TTC549 (cell line): ENCODE data around the gene ARHGEF1.
"Not testable (repeated sequence)": the region's sequence is repeated elsewhere in the genome, so short reads cannot be mapped to it uniquely, and the experiment has no call there.

Experiments used
- FAIRE-seq: peaks from 2 replicates; lab custom pipeline; 2012; peaks lifted over from hg19 to GRCh38; lab: Jason Lieb, UNC

The ARHGEF1 gene

DNA sequence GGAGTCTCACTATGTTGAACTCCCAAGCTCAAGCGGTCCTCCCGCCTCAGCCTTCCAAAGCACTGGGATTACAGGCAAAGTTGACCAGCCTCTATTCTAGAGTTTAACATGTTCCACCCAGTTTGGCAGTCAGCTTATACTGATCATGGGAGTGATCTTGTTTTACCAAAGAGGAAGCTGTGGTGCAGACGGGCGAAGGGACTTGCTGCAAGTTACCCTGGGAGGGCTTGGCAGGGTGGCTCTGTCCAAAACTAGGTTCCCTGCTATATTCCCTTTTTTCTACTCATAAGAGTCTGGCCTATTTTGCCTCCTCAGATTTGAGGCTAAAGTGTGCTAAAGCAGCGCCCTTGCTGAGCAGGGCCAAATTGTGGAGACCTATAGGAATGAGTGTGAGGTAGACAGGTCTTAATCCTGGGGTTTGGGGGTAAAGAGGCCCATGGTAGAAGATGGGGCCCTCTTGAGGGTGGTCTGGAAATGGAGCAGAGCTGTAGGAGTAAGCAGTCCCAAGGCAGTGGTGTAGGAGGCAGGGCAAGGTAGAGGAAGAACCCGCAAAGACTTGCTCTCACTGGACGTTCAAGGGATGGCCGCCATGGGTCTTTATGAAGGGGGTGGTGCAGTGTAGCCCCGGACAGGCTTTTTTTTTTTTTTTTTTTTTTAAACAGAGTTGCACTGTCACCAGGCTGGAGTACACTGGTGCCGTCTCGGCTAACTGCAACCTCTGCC is 19.6 kb upstream of the ARHGEF1 start:
- no peak for FAIRE-seq

DNA sequence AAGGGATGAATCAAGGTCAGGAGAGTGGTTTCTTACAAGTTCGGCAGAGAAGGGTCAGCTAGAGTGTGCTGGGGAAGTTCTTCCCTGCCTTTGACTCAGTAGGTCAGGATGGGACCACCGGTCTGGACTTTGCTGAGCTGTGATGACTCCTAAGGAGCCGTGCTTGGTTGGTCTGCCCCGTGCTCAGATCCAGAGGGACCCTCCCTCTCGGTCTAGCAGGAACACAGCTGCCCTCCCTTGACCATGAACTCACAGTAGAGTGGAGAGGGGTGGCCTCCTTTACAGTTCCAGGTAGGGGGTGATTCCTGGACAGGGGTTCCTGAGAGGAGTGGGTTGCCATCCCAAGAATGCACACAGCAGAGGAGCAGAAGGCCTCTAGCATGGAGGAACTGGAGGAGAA is 18.6 kb upstream of the ARHGEF1 start:
- FAIRE-seq = no peak

DNA sequence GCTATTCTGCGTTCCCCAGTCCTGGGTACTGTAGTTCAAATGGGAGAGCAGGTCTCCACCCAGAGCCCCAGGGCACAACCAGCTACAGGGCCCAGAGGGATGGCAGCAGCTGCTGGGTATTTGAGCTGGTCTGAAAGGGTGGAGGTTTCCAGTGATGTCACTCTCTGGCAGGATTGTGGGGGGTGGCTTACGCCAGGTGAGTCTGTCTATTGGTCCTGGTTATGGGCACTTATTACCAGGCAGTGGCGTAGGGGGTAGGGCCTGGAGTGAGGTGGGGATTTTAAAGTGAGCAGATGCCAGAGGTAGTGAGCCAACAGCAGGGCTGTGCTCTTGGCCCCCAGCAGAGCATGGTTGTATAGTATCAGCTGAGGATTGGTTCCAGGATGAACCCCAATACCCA is 16.7 kb upstream of the ARHGEF1 start:
- FAIRE-seq = no peak

DNA sequence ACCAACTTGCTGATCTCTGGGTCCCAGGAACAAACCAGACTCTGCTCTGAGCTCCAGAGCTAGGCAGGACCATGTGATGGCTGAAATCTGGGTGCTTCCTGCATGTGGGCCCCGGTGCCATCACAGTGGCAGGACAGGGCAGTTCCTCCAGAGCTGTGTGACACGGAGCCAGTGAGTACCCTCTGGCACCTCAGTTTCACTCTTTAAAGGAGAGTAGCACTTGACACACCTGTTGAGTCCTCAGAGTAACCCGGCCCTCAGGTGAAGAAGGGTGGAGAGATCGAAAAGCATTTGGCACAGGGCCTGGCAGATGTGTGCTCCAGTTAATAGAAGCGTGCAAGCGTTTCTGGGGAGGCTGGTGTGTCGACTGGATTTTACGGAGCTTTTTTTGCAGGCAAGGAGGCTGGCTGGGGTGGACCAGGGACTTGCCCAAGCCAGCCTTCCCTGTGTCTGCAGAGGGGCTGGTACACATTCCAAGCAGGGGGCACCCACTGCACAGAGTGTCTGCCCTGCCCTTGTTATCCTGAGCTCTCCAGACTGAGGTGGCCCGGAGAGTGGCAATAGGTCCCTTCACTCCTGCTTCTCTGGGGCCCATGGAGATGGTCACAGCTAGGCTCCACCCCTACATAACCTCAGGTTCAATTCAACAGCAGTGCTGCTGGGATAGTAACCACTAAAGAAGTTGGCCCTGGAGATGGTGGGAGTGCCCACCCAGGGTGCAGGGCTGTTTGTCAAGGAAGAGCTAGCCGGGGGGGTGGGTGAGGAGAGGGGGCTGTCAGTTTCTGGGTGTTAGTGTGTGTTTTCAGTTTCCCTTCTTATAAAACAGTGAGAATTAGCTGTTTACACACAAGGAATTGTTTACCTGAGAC is 14.6 kb upstream of the ARHGEF1 start:
- no peak for FAIRE-seq

DNA sequence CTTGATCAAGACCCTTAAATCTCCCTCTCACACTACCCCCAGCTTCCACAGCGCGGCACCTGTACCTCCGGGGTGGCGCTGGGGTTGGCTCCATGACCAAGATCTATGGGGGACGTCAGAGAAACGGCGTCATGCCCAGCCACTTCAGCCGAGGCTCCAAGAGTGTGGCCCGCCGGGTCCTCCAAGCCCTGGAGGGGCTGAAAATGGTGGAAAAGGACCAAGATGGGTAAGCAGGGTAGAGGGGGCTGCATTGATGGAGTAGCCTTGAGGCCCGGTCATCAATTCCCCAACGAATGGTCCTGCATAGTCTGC is 14.0 kb upstream of the ARHGEF1 start:
- no peak for FAIRE-seq

DNA sequence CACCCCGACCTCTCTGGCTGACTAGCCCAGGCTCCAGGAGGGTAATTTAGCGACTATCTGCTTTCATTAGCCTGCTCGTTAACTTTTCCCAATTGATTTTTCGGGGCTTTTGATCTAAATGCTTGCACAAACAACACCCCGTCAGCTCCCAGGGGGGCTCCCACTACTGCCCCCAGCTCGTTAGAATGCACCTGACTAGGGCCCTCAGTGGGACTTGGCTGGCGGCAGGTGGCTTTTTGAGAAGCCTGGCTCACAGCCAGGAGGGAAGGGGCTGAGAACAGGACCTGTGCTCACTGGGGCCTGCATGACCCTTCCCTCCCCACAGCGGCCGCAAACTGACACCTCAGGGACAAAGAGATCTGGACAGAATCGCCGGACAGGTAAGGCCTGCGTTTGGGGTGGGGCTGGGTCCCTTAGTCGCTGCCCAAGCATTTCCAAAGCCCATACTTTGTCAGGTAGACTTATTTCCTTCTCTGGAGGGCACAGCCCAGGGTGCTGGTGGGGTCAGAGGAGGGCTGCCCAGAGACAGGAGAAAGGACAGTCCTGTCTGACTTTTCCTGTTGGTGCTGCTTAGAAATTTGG is 13.5 kb upstream of the ARHGEF1 start:
- no peak for FAIRE-seq

DNA sequence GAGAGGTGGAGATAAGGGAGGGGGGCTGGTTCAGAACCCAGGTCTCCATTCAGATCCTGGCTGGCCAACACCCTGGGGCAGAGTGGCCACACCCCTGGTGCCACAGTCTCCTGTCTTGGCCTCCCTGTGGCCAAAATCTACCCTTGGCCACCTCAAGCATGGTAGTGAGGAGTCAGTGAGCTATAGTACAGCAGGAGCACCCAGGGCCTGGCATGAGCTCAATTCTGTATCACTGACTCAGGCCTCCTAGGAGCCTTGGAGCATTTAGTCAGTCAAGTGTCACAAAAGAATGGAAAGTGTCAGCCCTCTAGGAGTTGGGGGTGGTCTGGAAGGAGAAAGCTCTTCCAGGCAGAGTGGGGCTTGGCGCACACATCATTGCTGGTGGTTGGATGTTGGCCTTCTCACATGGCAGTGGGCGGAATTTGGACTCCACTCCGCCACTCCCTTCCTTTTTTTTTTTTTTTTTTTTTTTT is 12.5 kb upstream of the ARHGEF1 start:
- peak; percentile 26 for FAIRE-seq

DNA sequence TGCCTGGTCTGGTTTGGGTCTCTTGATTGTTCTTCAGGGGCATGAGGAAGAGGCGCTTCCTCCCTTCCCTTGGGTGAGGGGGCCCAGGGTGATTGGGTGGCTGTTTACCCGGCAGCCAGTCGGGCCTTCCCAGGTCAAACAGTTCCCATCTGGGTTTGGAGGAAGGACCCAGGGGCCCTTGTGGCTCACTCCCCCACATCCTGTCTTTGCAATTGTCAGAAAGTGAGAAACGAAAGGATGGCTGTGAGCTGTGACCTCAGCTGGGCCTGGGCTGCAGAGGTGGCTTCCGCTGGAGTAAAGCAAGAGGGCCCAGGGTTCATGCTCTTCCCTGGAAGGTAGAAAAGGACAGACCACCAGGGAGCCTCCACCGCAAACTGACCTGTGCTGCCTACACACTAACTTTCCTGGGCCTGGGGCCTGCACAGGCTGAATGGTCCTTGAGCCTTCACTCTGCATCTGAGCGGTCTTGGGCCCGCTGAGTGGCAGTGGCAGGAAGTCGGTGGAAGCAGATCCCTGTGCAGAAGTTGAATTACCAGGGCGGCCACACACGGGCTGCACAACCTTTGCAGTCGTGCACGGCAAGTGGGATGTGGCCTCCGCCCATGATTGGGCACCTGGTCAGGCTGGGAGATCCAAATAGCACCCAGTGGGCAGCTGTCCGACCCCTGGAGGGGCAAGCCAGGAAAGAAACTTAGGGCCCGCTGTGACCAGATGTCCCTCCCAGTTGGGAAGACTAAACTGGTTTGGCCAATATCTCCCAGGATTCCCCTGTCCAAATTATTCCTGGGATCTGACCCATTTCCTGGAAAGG is 11.2 kb upstream of the ARHGEF1 start:
- no peak for FAIRE-seq

DNA sequence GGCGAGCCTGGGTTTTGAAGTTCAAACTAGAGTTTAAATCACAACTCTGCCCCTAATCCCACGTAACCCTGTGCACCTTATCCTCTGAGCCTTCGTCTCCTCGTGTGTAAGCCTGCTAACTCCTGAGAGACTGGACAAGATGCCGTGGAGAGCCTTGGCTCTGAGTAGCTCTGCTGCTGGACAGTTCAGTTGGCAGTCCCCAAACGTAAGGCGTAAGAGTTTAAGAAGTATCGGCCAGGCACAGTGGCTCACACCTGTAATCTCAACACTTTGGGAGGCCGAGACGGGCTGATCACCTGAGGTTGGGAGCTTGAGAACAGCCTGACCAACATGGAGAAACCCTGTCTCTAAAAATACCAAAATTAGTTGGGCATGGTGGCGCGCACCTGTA is 10.6 kb upstream of the ARHGEF1 start:
- FAIRE-seq = no peak

DNA sequence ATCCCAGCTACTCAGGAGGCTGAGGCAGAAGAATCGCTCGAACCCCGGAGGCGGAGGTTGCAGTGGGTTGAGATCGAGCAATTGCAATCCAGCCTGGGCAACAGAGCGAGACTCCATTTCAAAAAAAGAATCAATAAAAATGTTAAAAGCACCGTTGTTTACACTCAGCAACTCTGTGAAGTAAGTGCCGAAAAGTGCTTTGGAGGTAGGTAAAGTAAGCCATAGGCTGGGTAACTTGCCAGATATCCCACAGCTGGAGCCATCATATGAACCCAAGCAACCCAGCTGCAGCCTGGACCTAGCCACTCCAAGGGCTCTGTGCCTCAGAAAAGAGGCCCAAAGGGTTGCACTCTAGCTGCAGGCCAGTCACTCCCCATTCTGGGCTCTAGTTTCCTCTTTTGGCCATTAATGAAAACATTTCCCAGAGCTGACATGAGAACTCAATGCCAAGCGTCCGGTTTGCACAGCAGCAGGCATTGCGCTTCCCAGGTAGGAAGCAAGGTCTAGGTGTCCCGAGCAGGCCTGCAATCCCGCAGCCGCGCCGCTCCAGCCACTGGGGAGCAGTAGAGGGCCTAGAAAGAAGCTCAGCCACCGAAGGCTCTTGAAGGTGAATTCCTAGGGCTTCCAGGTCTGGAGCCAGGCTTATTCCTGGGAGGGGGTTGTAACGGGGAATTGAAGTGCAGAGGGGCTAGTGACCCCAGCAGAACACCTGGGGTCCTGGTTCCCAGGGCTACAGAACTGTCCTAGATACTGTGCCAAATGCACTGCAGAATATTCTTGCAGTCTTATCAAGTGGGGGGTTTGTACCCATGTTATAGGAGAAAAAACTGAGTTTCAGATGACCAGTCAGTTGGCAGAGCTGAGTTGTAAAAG is 10.0 kb upstream of the ARHGEF1 start:
- FAIRE-seq = peak; percentile 57

DNA sequence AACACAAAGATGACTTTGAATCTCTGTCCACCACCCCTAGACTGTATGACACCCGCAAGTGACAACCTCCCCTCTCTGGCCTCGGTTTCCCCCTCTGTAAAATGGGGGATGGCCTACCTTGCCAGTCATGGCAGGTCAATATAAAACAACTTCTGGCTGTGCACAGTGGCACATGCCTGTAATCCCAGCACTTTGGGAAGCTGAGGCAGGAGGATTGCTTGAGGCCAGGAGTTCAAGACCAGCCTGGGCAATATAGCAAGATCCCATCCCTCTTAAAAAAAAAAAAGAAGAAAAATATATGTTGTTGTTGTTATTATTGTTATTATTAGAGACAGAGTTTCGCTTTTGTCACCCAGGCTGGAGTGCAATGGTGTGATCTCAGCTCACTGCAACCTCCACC is 7.0 kb upstream of the ARHGEF1 start:
- not testable (repeated sequence) for FAIRE-seq

DNA sequence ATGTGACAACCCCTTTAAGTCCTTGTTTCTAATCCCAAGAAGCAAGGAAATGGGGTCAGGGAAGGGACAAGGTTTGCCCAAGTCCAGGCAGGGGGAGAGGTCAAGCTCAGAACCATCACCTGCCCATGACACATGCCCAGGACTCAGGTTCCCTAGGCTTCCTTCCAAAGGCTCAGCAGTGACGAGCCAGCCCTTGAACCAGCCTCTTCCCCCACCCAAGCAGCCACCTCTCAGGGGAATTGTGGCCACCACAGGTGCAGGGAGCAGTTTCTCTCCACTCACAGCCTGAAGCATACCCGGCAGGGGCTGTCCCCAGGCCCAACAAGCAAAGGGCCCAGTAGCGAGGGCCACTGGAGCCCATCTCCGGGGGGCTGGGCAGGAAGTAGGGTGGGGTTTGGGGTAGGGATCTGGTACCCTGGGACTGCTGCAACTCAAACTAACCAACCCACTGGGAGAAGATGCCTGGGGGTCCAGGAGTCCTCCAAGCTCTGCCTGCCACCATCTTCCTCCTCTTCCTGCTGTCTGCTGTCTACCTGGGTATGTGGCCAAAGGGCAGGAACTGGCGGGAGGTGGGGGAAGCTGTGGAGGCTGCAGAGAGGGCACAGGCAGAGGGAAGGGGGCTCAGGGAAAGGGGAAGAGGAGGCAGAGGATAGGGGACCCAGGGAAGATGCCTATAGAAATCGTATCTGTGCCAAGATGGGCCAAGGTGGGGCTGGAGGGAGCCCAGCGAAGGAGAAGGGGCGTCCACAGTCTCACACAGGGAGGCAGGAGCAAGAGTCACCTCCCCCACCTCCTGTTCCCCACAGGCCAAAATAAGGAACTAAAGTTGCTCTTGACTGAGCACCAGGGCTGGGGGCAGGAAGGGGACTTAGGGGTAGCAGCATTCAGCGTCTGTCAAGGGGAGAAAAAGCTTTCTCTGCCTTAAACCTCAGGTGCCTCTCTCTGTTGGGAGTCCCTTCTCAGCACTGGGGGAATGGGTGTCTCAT is 5.8 kb upstream of the ARHGEF1 start, which contains the start of gene CD79A:
CD79A (plus strand) TSS at position 433 of the 986 bp plus-strand sequence; CDS start at position 459, 26 bp downstream.
- no peak for FAIRE-seq

DNA sequence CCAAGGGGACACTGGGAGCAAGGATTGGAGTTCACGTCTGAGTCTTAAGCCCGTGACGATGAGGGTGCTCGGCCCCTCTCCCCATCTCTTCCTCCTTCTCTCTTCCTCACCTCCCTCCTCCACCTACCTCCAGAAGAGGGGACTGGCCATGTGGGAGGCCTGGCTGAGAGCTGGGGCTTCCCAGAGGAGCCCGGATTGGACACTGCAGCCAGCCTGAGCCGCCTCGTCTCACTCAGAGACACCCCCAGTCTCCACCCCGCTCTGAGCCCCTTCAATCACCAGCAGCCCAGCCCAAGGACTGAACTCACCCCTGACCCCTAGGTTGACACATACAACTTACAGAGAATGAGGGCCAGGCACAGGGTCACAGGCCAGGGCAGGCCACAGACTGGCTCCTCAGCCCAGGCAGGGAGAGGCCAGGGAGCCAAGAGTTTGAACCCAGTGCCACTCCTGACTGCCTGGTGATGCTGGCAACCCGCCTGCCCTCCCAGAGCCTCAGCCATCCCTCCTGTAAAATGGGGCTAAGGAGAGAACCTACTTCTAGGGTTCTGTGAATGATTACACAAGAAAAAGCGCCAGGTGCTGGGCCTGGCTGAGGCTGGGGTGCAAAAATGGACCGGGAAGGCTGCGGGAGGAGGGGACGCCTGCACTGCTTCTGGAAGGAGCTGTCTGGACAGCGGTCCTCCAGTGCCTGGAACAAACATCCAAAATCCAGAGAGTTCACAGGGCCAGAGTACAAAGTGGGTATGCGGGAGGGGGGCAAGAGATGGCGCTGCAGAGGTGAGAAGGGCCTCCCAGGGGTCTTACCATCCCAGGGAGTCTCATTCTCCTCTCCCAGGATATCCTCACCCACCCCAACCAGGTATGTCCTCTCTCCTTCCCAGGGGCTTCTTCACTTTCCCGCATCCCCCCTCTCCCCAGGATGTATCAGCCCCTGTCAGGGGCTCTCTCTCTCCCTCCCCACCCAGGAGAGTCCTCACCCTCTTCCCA is 4.8 kb upstream of the ARHGEF1 start:
- FAIRE-seq = no peak

DNA sequence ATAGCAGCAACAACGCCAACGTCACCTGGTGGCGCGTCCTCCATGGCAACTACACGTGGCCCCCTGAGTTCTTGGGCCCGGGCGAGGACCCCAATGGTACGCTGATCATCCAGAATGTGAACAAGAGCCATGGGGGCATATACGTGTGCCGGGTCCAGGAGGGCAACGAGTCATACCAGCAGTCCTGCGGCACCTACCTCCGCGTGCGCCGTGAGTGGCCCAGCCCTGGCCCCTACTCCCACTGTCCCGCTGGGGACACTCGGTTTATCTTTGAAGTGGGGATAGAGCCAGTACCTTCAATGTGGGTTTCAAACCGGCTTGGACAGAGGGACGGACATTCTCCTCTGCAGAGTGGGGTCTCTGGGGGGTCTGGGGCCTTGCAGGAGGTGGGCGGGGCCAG is 3.9 kb upstream of the ARHGEF1 start:
- FAIRE-seq = no peak

DNA sequence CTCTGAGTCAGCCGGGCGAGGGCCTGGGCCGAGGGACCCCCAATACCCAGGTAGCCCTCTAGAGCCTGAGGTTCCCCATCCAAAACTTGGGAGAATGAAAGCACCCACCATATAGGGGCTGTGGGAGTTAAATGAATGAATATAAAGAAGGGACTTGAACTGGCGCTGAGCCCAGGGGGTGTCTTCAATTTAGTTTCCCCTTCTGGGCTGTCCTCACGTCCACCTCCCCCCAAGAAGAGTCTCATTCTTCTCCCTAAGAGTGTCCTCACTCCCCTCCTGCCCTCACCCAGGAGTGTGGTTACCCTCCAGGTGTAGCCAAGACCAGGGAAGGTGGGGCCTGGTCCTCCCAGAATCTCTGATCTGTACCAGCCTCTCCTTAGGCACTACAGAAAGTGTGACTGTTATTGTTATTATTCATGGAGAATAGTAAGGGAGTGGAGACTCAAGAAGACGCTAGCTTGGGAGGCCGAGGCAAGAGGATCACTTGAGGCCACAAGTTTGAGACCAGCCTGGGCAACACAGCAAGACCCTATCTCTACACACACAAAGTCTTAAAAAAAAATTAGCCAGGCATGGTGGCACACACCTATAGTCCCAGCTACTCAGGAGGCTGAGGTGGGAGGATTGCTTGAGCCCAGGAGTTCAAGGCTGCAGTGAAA is 3.2 kb upstream of the ARHGEF1 start:
- FAIRE-seq = no peak

DNA sequence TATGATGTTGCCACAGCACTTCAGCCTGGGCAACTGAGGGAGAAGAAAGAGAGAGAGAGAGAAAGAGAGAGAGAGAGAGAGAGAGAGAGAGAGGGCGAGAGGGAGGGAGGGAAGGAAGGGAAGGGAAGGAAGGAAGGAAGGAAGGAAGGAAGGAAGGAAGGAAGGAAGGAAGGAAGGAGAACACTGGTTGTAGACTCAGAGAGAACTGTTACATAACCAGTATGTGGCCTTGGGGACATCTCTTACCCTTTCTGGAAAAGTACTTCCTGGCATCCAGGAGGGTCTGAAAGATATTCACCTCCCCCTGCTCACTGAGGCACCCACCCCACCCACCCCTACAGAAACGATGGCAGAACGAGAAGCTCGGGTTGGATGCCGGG is 2.7 kb upstream of the ARHGEF1 start:
- no peak for FAIRE-seq

DNA sequence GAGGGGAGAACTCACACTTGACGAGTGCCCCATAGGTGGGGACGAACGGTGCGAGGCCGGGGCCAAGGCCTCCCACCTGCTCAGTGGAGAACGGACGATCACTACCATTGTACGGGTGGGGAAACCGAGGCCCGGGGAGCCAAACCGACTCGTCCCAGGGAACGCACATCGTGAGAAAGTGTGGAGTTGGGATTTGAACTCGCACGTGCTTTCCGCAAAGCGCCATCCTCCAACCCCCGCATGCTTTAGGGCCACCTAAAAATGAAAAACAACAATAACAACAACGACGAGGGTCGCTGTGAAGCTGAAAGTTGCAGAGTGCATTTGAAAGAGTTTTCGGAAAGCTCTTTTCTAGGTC is 458 bp downstream of the ARHGEF1 start:
- no peak for FAIRE-seq
